OCI-LY7 (cell line): Measurements from ENCODE around the gene C16orf54. TPM values are rescaled to one million over a fixed set of nuclear protein-coding genes. Genes with fewer than 3 reads are reported as not detected.
"Not testable (repeated sequence)": the region's sequence is repeated elsewhere in the genome, so short reads cannot be mapped to it uniquely, and the experiment has no call there.

ENCODE experiments used
- BruUV-seq: library from RNA; stranded (reverse); fragments of 400-500 nt; replicated peaks from 2 replicates; lab custom pipeline; 2021; lab: Mats Ljungman, UMichigan
- CTCF ChIA-PET: fragments of 300-600 bp; sonication (Branson Sonifier 250); formaldehyde crosslinking; loops from one replicate; lab custom pipeline; 2022; ENCODE audit warnings: antibody characterized with exemption; ENCODE audit not compliant: unreplicated experiment; lab: Charles Lee
- POLR2A ChIA-PET: fragments of 300-600 bp; sonication (Branson Sonifier 250); formaldehyde crosslinking; loops from one replicate; lab custom pipeline; 2022; ENCODE audit warnings: antibody characterized with exemption; lab: Charles Lee
- DNase-seq: peaks from one replicate; pipeline ENCODE4 v3.0.0-alpha.2; 2015; ENCODE audit warnings: low spot score
- H2AFZ ChIP-seq: fragments of 200-600 bp; sonication (generic), shearing (Covaris generic); 2 replicates; pipeline ENCODE4 v1.6.1; 2014; ENCODE audit warnings: mild to moderate bottlenecking, antibody characterized with exemption, low read length, moderate library complexity
- H3K27ac ChIP-seq: fragments of 200-600 bp; sonication (generic); 2 replicates; pipeline ENCODE4 v1.5.1; 2014; ENCODE audit warnings: mixed run types, low read depth, mild to moderate bottlenecking, moderate library complexity, low read length, inconsistent platforms; ENCODE audit not compliant: poor library complexity, severe bottlenecking
- H3K36me3 ChIP-seq: fragments of 200-600 bp; sonication (generic); 2 replicates; pipeline ENCODE4 v1.6.1; 2014; ENCODE audit warnings: mild to moderate bottlenecking, antibody characterized with exemption, low read length, moderate library complexity, mixed read lengths; ENCODE audit not compliant: insufficient read depth
- H3K4me1 ChIP-seq: fragments of 200-600 bp; sonication (generic); 2 replicates; pipeline ENCODE4 v1.5.1; 2014; ENCODE audit warnings: mild to moderate bottlenecking, low read length; ENCODE audit not compliant: insufficient read depth, poor library complexity, severe bottlenecking
- H3K4me2 ChIP-seq: fragments of 200-600 bp; sonication (generic); 2 replicates; pipeline ENCODE4 v1.6.1; 2014; ENCODE audit warnings: mild to moderate bottlenecking, low read length
- H3K4me3 ChIP-seq: fragments of 200-600 bp; sonication (generic); 2 replicates; pipeline ENCODE4 v1.5.1; 2014; ENCODE audit warnings: mild to moderate bottlenecking, low read depth, low read length; ENCODE audit not compliant: poor library complexity, severe bottlenecking
- H3K79me2 ChIP-seq: fragments of 200-600 bp; sonication (generic); 2 replicates; pipeline ENCODE4 v1.6.1; 2016; ENCODE audit warnings: low read depth, mild to moderate bottlenecking, low read length, moderate library complexity, mixed read lengths; ENCODE audit not compliant: insufficient read depth
- H3K9me2 ChIP-seq: fragments of 200-600 bp; sonication (generic); 2 replicates; pipeline ENCODE4 v1.6.1; 2016; ENCODE audit warnings: mild to moderate bottlenecking, low read length, mixed read lengths; ENCODE audit not compliant: insufficient read depth
- H3K9me3 ChIP-seq: fragments of 200-600 bp; sonication (generic); 2 replicates; pipeline ENCODE4 v1.6.1; 2014; ENCODE audit warnings: mild to moderate bottlenecking, mixed run types, low read length, mixed read lengths
- H4K20me1 ChIP-seq: fragments of 200-600 bp; sonication (generic); 2 replicates; pipeline ENCODE4 v1.6.1; 2014; ENCODE audit warnings: mild to moderate bottlenecking, antibody characterized with exemption, low read length, moderate library complexity, mixed read lengths; ENCODE audit not compliant: insufficient read depth
- CTCF ChIP-seq: fragments of 200-600 bp; sonication (generic); conservative IDR thresholded peaks from 2 replicates; pipeline ENCODE4 v1.5.1; 2014; ENCODE audit warnings: mild to moderate bottlenecking, antibody characterized with exemption, low read length, moderate library complexity, mixed read lengths
- EZH2phosphoT487 ChIP-seq: fragments of 200-600 bp; sonication (generic); IDR thresholded peaks from 2 replicates; pipeline ENCODE4 v1.6.1; 2018; ENCODE audit warnings: low read depth, borderline replicate concordance, mild to moderate bottlenecking, mixed run types, antibody characterized with exemption, low read length, moderate library complexity, mixed read lengths
- intact Hi-C: fragments of 100-400 bp; cut with micrococcal nuclease; formaldehyde crosslinking; loops from one replicate; pipeline ENCODE4 v1.10.0; 2022; ENCODE audit not compliant: unreplicated experiment
- total RNA-seq, 2 experiments: library from RNA; depleted of rRNA in 1 of 2; stranded (reverse); fragments of >200 nt in 1 of 2; shearing (Covaris generic) in 1 of 2; gene quantifications; 2 replicates each; pipeline ENCODE4 v1.2.3, GENCODE V29; 2014 to 2022

The C16orf54 gene
- total RNA-seq, 2 experiments from 2014 or later, result 0.32 TPM; not detected in 1

GRCh38 chr16:29747947-29748759, 2.4 kb upstream of the C16orf54 start:
- POLR2A ChIA-PET, result interaction anchor here (0.6 kb wide), 1 partner anchor 24 kb away, joined by 3 read pairs; no protein-coding TSS in a partner anchor
- no peak overlapping the region for H3K27ac ChIP-seq
- DNase-seq, result no peak

GRCh38 chr16:29746518-29746917, 728 bp upstream of the C16orf54 start:
- H3K36me3 ChIP-seq, POLR2A ChIA-PET, H3K79me2 ChIP-seq, H3K9me3 ChIP-seq, H3K27ac ChIP-seq, intact Hi-C loops, H2AFZ ChIP-seq, CTCF ChIA-PET, H4K20me1 ChIP-seq, H3K9me2 ChIP-seq, H3K4me2 ChIP-seq, H3K4me3 ChIP-seq, BruUV-seq, H3K4me1 ChIP-seq, DNase-seq: not testable (repeated sequence)

More at GRCh38 chr16:29747947-29748759, 2.4 kb upstream of the C16orf54 start:
- Histone ChIP-seq H3K4me1 (no peaks in the 10 kb centered on the region), H3K4me3 (no peak overlapping the region), H4K20me1 (no peaks in the 10 kb centered on the region), H3K36me3 (no peaks in the 10 kb centered on the region), H2AFZ (no peak overlapping the region), H3K4me2 (no peak overlapping the region), H3K79me2 (no peaks in the 10 kb centered on the region), H3K9me3 (no peaks in the 10 kb centered on the region), H3K9me2 (no peaks in the 10 kb centered on the region)
- intact Hi-C loops, result no loop called here
- CTCF ChIA-PET, result interaction anchor here (0.8 kb wide), 1 partner anchor 129 kb away, joined by 3 read pairs; no protein-coding TSS in a partner anchor
- no TSS peak for BruUV-seq
- TF ChIP-seq EZH2phosphoT487, result no peak
- no peak for TF ChIP-seq CTCF

GRCh38 chr16:29745121-29745852, 503 bp downstream of the C16orf54 start:
- CTCF ChIA-PET, result no interaction called here
- no peaks in the 10 kb centered on the region for H3K4me1 ChIP-seq

More at GRCh38 chr16:29745121-29745852, 503 bp downstream of the C16orf54 start:
- no peaks in the 10 kb centered on the region for H3K9me2 ChIP-seq
- no TSS peak for BruUV-seq
- DNase-seq, result no peak
- no peaks in the 10 kb centered on the region for H3K36me3 ChIP-seq
- intact Hi-C loops, result no loop called here
- POLR2A ChIA-PET, result no interaction called here
- no peaks in the 10 kb centered on the region for H3K9me3 ChIP-seq
- H3K4me2 ChIP-seq, result peak overlapping the region; percentile 20; the same call in 1 of the 2 replicates
- no peaks in the 10 kb centered on the region for H3K79me2 ChIP-seq
- TF ChIP-seq EZH2phosphoT487 (no peak), CTCF (no peak)
- no peak overlapping the region for H3K27ac ChIP-seq
- no peak overlapping the region for H3K4me3 ChIP-seq
- H2AFZ ChIP-seq, result no peak overlapping the region
- no peaks in the 10 kb centered on the region for H4K20me1 ChIP-seq
